Measurements from ENCODE around the gene RIPK4.
A peak's percentile ranks its signal among the peaks of the same experiment; 100 is the strongest.
"Not testable (repeated sequence)": the region's sequence is repeated elsewhere in the genome, so short reads cannot be mapped to it uniquely, and the experiment has no call there.

The RIPK4 gene

GRCh38 chr21:41798326-41798725, 31.5 kb upstream of the RIPK4 start:
- DNase-seq (ENCODE audit: insufficient read length, low spot score): no peak
- TF ChIP-seq SPI1 (IDR thresholded peaks at IDR 0.05; ENCODE audit: low read depth, low read length) (no peak), PAX5 (IDR thresholded peaks at IDR 0.05; ENCODE audit: insufficient read depth, low read length, severe bottlenecking) (no peak), POLR2AphosphoS5 (IDR thresholded peaks at IDR 0.05; ENCODE audit: low read depth, low read length) (no peak), POLR2A (IDR thresholded peaks at IDR 0.05; ENCODE audit: low read depth, low read length) (no peak), POU2F2 (IDR thresholded peaks at IDR 0.05; ENCODE audit: low read depth, low read length) (no peak), TAF1 (IDR thresholded peaks at IDR 0.05; ENCODE audit: low read depth, low read length) (no peak)
- FAIRE-seq: no peak

GRCh38 chr21:41796476-41797080, 29.7 kb upstream of the RIPK4 start:
- TF ChIP-seq TAF1 (IDR thresholded peaks at IDR 0.05; ENCODE audit: low read depth, low read length) (no peak), POLR2AphosphoS5 (IDR thresholded peaks at IDR 0.05; ENCODE audit: low read depth, low read length) (no peak), SPI1 (IDR thresholded peaks at IDR 0.05; ENCODE audit: low read depth, low read length) (no peak), POLR2A (IDR thresholded peaks at IDR 0.05; ENCODE audit: low read depth, low read length) (no peak), PAX5 (IDR thresholded peaks at IDR 0.05; ENCODE audit: insufficient read depth, low read length, severe bottlenecking) (no peak), POU2F2 (IDR thresholded peaks at IDR 0.05; ENCODE audit: low read depth, low read length) (no peak)
- no peak for DNase-seq (ENCODE audit: insufficient read length, low spot score)
- FAIRE-seq: no peak

GRCh38 chr21:41795726-41796125, 28.9 kb upstream of the RIPK4 start:
- FAIRE-seq: no peak
- TF ChIP-seq POLR2A (IDR thresholded peaks at IDR 0.05; ENCODE audit: low read depth, low read length) (no peak), TAF1 (IDR thresholded peaks at IDR 0.05; ENCODE audit: low read depth, low read length) (no peak), PAX5 (IDR thresholded peaks at IDR 0.05; ENCODE audit: insufficient read depth, low read length, severe bottlenecking) (no peak), SPI1 (IDR thresholded peaks at IDR 0.05; ENCODE audit: low read depth, low read length) (no peak), POLR2AphosphoS5 (IDR thresholded peaks at IDR 0.05; ENCODE audit: low read depth, low read length) (no peak), POU2F2 (IDR thresholded peaks at IDR 0.05; ENCODE audit: low read depth, low read length) (no peak)
- DNase-seq (ENCODE audit: insufficient read length, low spot score): no peak

- FAIRE-seq: no peak
- no peak for TF ChIP-seq POU2F2 (IDR thresholded peaks at IDR 0.05; ENCODE audit: low read depth, low read length)
- TF ChIP-seq SPI1 (IDR thresholded peaks at IDR 0.05; ENCODE audit: low read depth, low read length): no peak
- no peak for TF ChIP-seq POLR2A (IDR thresholded peaks at IDR 0.05; ENCODE audit: low read depth, low read length)
- TF ChIP-seq POLR2AphosphoS5 (IDR thresholded peaks at IDR 0.05; ENCODE audit: low read depth, low read length): no peak
- TF ChIP-seq PAX5 (IDR thresholded peaks at IDR 0.05; ENCODE audit: insufficient read depth, low read length, severe bottlenecking): no peak
- TF ChIP-seq TAF1 (IDR thresholded peaks at IDR 0.05; ENCODE audit: low read depth, low read length): no peak
- DNase-seq (ENCODE audit: insufficient read length, low spot score): no peak
Observed at GRCh38 chr21:41794600-41794999, 27.7 kb upstream of the RIPK4 start.

GRCh38 chr21:41792711-41793110, 25.9 kb upstream of the RIPK4 start:
- no peak for DNase-seq (ENCODE audit: insufficient read length, low spot score)
- FAIRE-seq: no peak
- TF ChIP-seq SPI1 (IDR thresholded peaks at IDR 0.05; ENCODE audit: low read depth, low read length) (no peak), POU2F2 (IDR thresholded peaks at IDR 0.05; ENCODE audit: low read depth, low read length) (no peak), PAX5 (IDR thresholded peaks at IDR 0.05; ENCODE audit: insufficient read depth, low read length, severe bottlenecking) (no peak), POLR2AphosphoS5 (IDR thresholded peaks at IDR 0.05; ENCODE audit: low read depth, low read length) (no peak), POLR2A (IDR thresholded peaks at IDR 0.05; ENCODE audit: low read depth, low read length) (no peak), TAF1 (IDR thresholded peaks at IDR 0.05; ENCODE audit: low read depth, low read length) (no peak)

GRCh38 chr21:41786509-41786987, 19.7 kb upstream of the RIPK4 start:
- TF ChIP-seq POLR2A (IDR thresholded peaks at IDR 0.05; ENCODE audit: low read depth, low read length) (no peak), TAF1 (IDR thresholded peaks at IDR 0.05; ENCODE audit: low read depth, low read length) (no peak), SPI1 (IDR thresholded peaks at IDR 0.05; ENCODE audit: low read depth, low read length) (no peak), PAX5 (IDR thresholded peaks at IDR 0.05; ENCODE audit: insufficient read depth, low read length, severe bottlenecking) (no peak), POU2F2 (IDR thresholded peaks at IDR 0.05; ENCODE audit: low read depth, low read length) (no peak), POLR2AphosphoS5 (IDR thresholded peaks at IDR 0.05; ENCODE audit: low read depth, low read length) (no peak)
- FAIRE-seq (no peak), DNase-seq (ENCODE audit: insufficient read length, low spot score) (no peak)

GRCh38 chr21:41785262-41785661, 18.4 kb upstream of the RIPK4 start:
- DNase-seq (ENCODE audit: insufficient read length, low spot score); FAIRE-seq: not testable (repeated sequence)

- DNase-seq (ENCODE audit: insufficient read length, low spot score): no peak
- no peak for FAIRE-seq
Observed at GRCh38 chr21:41784456-41785102, 17.7 kb upstream of the RIPK4 start.

GRCh38 chr21:41783476-41784180, 16.8 kb upstream of the RIPK4 start:
- FAIRE-seq: peak; percentile 35
- no peak for DNase-seq (ENCODE audit: insufficient read length, low spot score)
- TF ChIP-seq POU2F2 (IDR thresholded peaks at IDR 0.05; ENCODE audit: low read depth, low read length) (no peak), POLR2AphosphoS5 (IDR thresholded peaks at IDR 0.05; ENCODE audit: low read depth, low read length) (no peak), TAF1 (IDR thresholded peaks at IDR 0.05; ENCODE audit: low read depth, low read length) (no peak), SPI1 (IDR thresholded peaks at IDR 0.05; ENCODE audit: low read depth, low read length) (no peak), POLR2A (IDR thresholded peaks at IDR 0.05; ENCODE audit: low read depth, low read length) (no peak), PAX5 (IDR thresholded peaks at IDR 0.05; ENCODE audit: insufficient read depth, low read length, severe bottlenecking) (no peak)

More at GRCh38 chr21:41784456-41785102, 17.7 kb upstream of the RIPK4 start:
- no peak for TF ChIP-seq POU2F2 (IDR thresholded peaks at IDR 0.05; ENCODE audit: low read depth, low read length)
- no peak for TF ChIP-seq POLR2A (IDR thresholded peaks at IDR 0.05; ENCODE audit: low read depth, low read length)
